Fibroblast of the aortic adventitia (primary cell): ENCODE data around the gene PAQR8. TPM values are rescaled to one million over a fixed set of nuclear protein-coding genes. Genes with fewer than 3 reads are reported as not detected.

Source experiments
- DNase-seq: peaks from one replicate; pipeline ENCODE4 v3.0.0-alpha.2; 2010; ENCODE audit warnings: low read depth
- H3K4me3 ChIP-seq: 2 replicates; pipeline ENCODE4 v1.5.1; 2011; ENCODE audit warnings: low read depth, mild to moderate bottlenecking, control low read depth, low read length, moderate library complexity
- total RNA-seq: library from RNA; depleted of rRNA; stranded (reverse); fragments of >200 nt; gene quantifications from 2 replicates; pipeline ENCODE4 v1.2.3, GENCODE V29; 2012; ENCODE audit warnings: low replicate concordance
- TF ChIP-seq, protein P1 (sequence below): IDR thresholded peaks from 2 replicates; pipeline ENCODE4 v1.5.1; 2011; ENCODE audit warnings: mild to moderate bottlenecking, low read length, control low read depth, inconsistent platforms; ENCODE audit not compliant: insufficient read depth

PAQR8 gene
- total RNA-seq, 1 donor = 8.6 TPM

- H3K4me3 ChIP-seq = no peak overlapping the region
- no peak for DNase-seq
- TF ChIP-seq, protein P1, sequence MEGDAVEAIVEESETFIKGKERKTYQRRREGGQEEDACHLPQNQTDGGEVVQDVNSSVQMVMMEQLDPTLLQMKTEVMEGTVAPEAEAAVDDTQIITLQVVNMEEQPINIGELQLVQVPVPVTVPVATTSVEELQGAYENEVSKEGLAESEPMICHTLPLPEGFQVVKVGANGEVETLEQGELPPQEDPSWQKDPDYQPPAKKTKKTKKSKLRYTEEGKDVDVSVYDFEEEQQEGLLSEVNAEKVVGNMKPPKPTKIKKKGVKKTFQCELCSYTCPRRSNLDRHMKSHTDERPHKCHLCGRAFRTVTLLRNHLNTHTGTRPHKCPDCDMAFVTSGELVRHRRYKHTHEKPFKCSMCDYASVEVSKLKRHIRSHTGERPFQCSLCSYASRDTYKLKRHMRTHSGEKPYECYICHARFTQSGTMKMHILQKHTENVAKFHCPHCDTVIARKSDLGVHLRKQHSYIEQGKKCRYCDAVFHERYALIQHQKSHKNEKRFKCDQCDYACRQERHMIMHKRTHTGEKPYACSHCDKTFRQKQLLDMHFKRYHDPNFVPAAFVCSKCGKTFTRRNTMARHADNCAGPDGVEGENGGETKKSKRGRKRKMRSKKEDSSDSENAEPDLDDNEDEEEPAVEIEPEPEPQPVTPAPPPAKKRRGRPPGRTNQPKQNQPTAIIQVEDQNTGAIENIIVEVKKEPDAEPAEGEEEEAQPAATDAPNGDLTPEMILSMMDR = no peak
Observed at GRCh38 chr6:52374247-52374646, 12.3 kb downstream of the PAQR8 start.

GRCh38 chr6:52375780-52376556 lies 14.0 kb downstream of the PAQR8 start:
- DNase-seq = no peak
- TF ChIP-seq, protein P1 = no peak
- H3K4me3 ChIP-seq = no peak overlapping the region

DNA sequence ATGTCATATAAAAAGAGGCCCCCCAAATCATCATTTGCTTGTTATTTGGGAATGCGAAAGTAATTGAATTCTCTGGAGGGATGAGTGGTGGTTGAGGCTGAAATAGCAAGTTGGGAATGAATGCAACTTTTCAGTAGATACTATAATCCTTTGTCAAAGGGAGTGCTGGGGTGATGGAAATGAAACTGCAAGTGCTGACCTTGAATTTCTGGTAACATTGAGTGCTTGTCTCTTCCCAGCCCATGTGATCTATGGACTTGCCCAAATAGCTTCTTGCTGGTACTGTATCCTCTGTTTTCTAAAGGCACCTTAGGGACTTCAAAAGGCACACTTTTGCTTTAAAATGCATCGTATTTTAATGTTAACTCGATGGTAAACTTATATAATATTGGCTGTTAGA lies 14.8 kb downstream of the PAQR8 start:
- no peak for DNase-seq
- no peak overlapping the region for H3K4me3 ChIP-seq
- TF ChIP-seq, protein P1 = no peak

- DNase-seq = no peak
- H3K4me3 ChIP-seq = no peak overlapping the region
- TF ChIP-seq, protein P1 = no peak
Observed at GRCh38 chr6:52377538-52378221, 15.7 kb downstream of the PAQR8 start.

- DNase-seq = no peak
- TF ChIP-seq, protein P1 = no peak
- H3K4me3 ChIP-seq = no peak overlapping the region
Observed at GRCh38 chr6:52381249-52381648, 19.3 kb downstream of the PAQR8 start.

- TF ChIP-seq, protein P1 = no peak
- no peak for DNase-seq
Observed at GRCh38 chr6:52384145-52384766, 22.3 kb downstream of the PAQR8 start.

More at GRCh38 chr6:52384145-52384766, 22.3 kb downstream of the PAQR8 start:
- H3K4me3 ChIP-seq = no peak overlapping the region
